ENCODE results near the gene C1QC.

Gene C1QC

DNA sequence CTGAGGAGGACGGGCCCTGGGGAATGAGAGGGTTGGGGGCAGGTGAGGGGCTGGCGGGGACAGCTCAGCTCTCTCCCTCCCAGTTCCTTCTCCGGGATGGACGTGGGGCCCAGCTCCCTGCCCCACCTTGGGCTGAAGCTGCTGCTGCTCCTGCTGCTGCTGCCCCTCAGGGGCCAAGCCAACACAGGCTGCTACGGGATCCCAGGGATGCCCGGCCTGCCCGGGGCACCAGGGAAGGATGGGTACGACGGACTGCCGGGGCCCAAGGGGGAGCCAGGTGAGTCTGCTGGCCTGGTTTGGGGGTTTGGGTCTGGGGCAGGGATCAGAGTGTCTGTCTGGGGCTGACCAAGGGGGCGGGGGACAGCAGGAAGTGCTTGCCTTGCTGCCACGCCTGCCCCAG, 495 bp downstream of the C1QC start:
- Histone ChIP-seq H3K79me2 (ENCODE audit: control insufficient read depth, low read length) (no peaks in the 10 kb centered on the region), H3K27me3 (ENCODE audit: control insufficient read depth, low read length) (no peaks in the 10 kb centered on the region), H3K9me3 (ENCODE audit: control insufficient read depth, insufficient read depth, low read length) (no peaks in the 10 kb centered on the region), H3K36me3 (ENCODE audit: control insufficient read depth, low read length) (no peaks in the 10 kb centered on the region), H3K4me1 (ENCODE audit: control insufficient read depth, low read length) (no peaks in the 10 kb centered on the region), H4K20me1 (ENCODE audit: control insufficient read depth, insufficient read depth, low read depth, low read length) (no peaks in the 10 kb centered on the region), H3F3A (ENCODE audit: control insufficient read depth, insufficient read depth) (no peaks in the 10 kb centered on the region), H3K27ac (ENCODE audit: low read depth, low read length) (no peak overlapping the region), H3K9me2 (replicated peaks; ENCODE audit: control insufficient read depth, low read length) (no peaks in the 10 kb centered on the region), H3K4me3 (ENCODE audit: low read length) (no peak overlapping the region), H3K4me2 (ENCODE audit: low read length) (no peak overlapping the region)
- TF ChIP-seq EZH2phosphoT487 (IDR thresholded peaks at IDR 0.05; ENCODE audit: borderline replicate concordance, low read length) = no peak
- TF ChIP-seq, protein P1, sequence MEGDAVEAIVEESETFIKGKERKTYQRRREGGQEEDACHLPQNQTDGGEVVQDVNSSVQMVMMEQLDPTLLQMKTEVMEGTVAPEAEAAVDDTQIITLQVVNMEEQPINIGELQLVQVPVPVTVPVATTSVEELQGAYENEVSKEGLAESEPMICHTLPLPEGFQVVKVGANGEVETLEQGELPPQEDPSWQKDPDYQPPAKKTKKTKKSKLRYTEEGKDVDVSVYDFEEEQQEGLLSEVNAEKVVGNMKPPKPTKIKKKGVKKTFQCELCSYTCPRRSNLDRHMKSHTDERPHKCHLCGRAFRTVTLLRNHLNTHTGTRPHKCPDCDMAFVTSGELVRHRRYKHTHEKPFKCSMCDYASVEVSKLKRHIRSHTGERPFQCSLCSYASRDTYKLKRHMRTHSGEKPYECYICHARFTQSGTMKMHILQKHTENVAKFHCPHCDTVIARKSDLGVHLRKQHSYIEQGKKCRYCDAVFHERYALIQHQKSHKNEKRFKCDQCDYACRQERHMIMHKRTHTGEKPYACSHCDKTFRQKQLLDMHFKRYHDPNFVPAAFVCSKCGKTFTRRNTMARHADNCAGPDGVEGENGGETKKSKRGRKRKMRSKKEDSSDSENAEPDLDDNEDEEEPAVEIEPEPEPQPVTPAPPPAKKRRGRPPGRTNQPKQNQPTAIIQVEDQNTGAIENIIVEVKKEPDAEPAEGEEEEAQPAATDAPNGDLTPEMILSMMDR (IDR thresholded peaks at IDR 0.05; ENCODE audit: low read depth, low read length, poor library complexity, severe bottlenecking) = no peak

- Histone ChIP-seq H3K9me2 (replicated peaks; ENCODE audit: control insufficient read depth, low read length) (no peaks in the 10 kb centered on the region), H3K4me3 (ENCODE audit: low read length) (no peak overlapping the region), H3K27ac (ENCODE audit: low read depth, low read length) (no peak overlapping the region), H4K20me1 (ENCODE audit: control insufficient read depth, insufficient read depth, low read depth, low read length) (no peaks in the 10 kb centered on the region), H3K4me2 (ENCODE audit: low read length) (no peak overlapping the region), H3K4me1 (ENCODE audit: control insufficient read depth, low read length) (no peaks in the 10 kb centered on the region), H3K27me3 (ENCODE audit: control insufficient read depth, low read length) (no peaks in the 10 kb centered on the region), H3K79me2 (ENCODE audit: control insufficient read depth, low read length) (no peaks in the 10 kb centered on the region), H3K9me3 (ENCODE audit: control insufficient read depth, insufficient read depth, low read length) (no peaks in the 10 kb centered on the region), H3F3A (ENCODE audit: control insufficient read depth, insufficient read depth) (no peaks in the 10 kb centered on the region), H3K36me3 (ENCODE audit: control insufficient read depth, low read length) (no peaks in the 10 kb centered on the region)
- TF ChIP-seq EZH2phosphoT487 (IDR thresholded peaks at IDR 0.05; ENCODE audit: borderline replicate concordance, low read length) = no peak
- TF ChIP-seq, protein P1 (IDR thresholded peaks at IDR 0.05; ENCODE audit: low read depth, low read length, poor library complexity, severe bottlenecking) = no peak
Measured at GRCh38 chr1:22645931-22646330, 2.5 kb downstream of the C1QC start.

DNA sequence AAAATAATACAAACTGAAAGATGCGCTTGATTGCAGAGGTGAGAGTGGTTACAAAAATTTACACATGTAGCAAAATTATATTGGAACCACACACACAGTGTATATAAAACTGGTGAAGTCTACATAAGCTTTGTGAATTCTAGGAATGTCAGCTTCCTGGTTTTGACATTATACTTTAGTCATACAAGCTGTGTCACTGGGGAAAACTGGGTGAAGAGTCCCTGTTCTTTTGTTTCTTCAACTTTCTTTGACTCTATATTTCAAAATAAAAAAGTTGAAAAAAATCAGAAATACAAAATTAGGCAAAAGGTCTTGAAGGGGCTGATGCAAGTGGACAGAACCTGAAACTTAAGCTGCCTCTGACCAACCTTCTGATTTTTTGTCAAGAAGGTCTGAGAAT, 3.0 kb downstream of the C1QC start:
- no peaks in the 10 kb centered on the region for H3K36me3 ChIP-seq (ENCODE audit: control insufficient read depth, low read length)
- no peaks in the 10 kb centered on the region for H3K9me3 ChIP-seq (ENCODE audit: control insufficient read depth, insufficient read depth, low read length)
- H3K27me3 ChIP-seq (ENCODE audit: control insufficient read depth, low read length) = no peaks in the 10 kb centered on the region
- no peaks in the 10 kb centered on the region for H3K4me1 ChIP-seq (ENCODE audit: control insufficient read depth, low read length)
- no peak overlapping the region for H3K4me3 ChIP-seq (ENCODE audit: low read length)
- no peaks in the 10 kb centered on the region for H4K20me1 ChIP-seq (ENCODE audit: control insufficient read depth, insufficient read depth, low read depth, low read length)
- TF ChIP-seq, protein P1 (IDR thresholded peaks at IDR 0.05; ENCODE audit: low read depth, low read length, poor library complexity, severe bottlenecking) = no peak
- no peak for TF ChIP-seq EZH2phosphoT487 (IDR thresholded peaks at IDR 0.05; ENCODE audit: borderline replicate concordance, low read length)
- H3F3A ChIP-seq (ENCODE audit: control insufficient read depth, insufficient read depth) = no peaks in the 10 kb centered on the region
- H3K79me2 ChIP-seq (ENCODE audit: control insufficient read depth, low read length) = no peaks in the 10 kb centered on the region
- no peaks in the 10 kb centered on the region for H3K9me2 ChIP-seq (replicated peaks; ENCODE audit: control insufficient read depth, low read length)
- H3K4me2 ChIP-seq (ENCODE audit: low read length) = no peak overlapping the region
- H3K27ac ChIP-seq (ENCODE audit: low read depth, low read length) = no peak overlapping the region
